ENCODE results near the gene IREB2. TPM values are rescaled to one million over a fixed set of nuclear protein-coding genes. Genes with fewer than 3 reads are reported as not detected.

The IREB2 gene
- total and polyA plus RNA-seq, 2 of the 13 experiments (the other 11 are each of a cell fraction or from before 2014, with no cell fraction given): 24.2 to 30.4 TPM

GRCh38 chr15:78394981-78395616 is 42.9 kb upstream of the IREB2 start:
- ChIA-PET POLR2A (no interaction called here), CTCF (ENCODE audit: low intra/inter-chr PET ratio, low total read pairs) (no interaction called here)
- Histone ChIP-seq H3K27me3 (ENCODE audit: control insufficient read depth in 1 of 2, insufficient read depth in 2 of 2, low read length in 2 of 2) (no peaks in the 10 kb centered on the region; a peak in 1 of 5 replicates), H3K4me1 (ENCODE audit: insufficient read depth, low read length) (peaks cover 17% of the 10 kb centered on the region), H3K27ac (ENCODE audit: extremely low read length, insufficient read depth, low read length) (no peak overlapping the region), H3K36me3 (replicated peaks in 1 of 2; ENCODE audit: control insufficient read depth in 1 of 2, insufficient read depth in 2 of 2, low read length in 2 of 2) (no peaks in the 10 kb centered on the region), H3K4me2 (ENCODE audit: low read depth, low read length) (no peak overlapping the region), H3K79me2 (ENCODE audit: insufficient read depth, low read length) (no peaks in the 10 kb centered on the region), H2AFZ (ENCODE audit: low read length) (no peak overlapping the region), H3K9me3 (ENCODE audit: low read length) (no peaks in the 10 kb centered on the region), H3K4me3 (replicated peaks in 1 of 3; ENCODE audit: insufficient read depth in 1 of 3, low read depth in 2 of 3, low read length in 3 of 3) (no peak overlapping the region), H4K20me1 (ENCODE audit: insufficient read depth, low read length) (no peaks in the 10 kb centered on the region), H3K9ac (ENCODE audit: insufficient read depth, low read depth, low read length) (no peak overlapping the region)
- no peak for ATAC-seq
- in situ Hi-C loops (cut with HindIII; ENCODE audit: extremely low pct_ligation_motif_present, low pct_unique_long_range_greater_than_20kb): no loop called here
- TF ChIP-seq KDM6A (CRISPR knock-in tag; IDR thresholded peaks at IDR 0.05; ENCODE audit: low read depth): no peak
- TF ChIP-seq MTERF4 (CRISPR knock-in tag; IDR thresholded peaks at IDR 0.05): no peak
- TF ChIP-seq SMARCE1 (IDR thresholded peaks at IDR 0.05; ENCODE audit: borderline replicate concordance): no peak
- no peak for TF ChIP-seq HDAC6 (IDR thresholded peaks at IDR 0.05; ENCODE audit: low read depth, low read length)
- TF ChIP-seq ZNF317 (CRISPR knock-in tag; IDR thresholded peaks at IDR 0.05): no peak
- TF ChIP-seq ELF4 (CRISPR knock-in tag; IDR thresholded peaks at IDR 0.05; ENCODE audit: borderline replicate concordance): no peak
- TF ChIP-seq CSRNP2 (CRISPR knock-in tag; conservative IDR thresholded peaks at IDR 0.05; ENCODE audit: low read depth): no peak
- TF ChIP-seq ZNF33B (CRISPR knock-in tag; IDR thresholded peaks at IDR 0.05): no peak
- TF ChIP-seq ZNF777 (CRISPR knock-in tag; IDR thresholded peaks at IDR 0.05): no peak
- TF ChIP-seq CBX1 (IDR thresholded peaks at IDR 0.05; ENCODE audit: low read depth): no peak
- no peak for TF ChIP-seq GABPB1 (CRISPR knock-in tag; IDR thresholded peaks at IDR 0.05)
- TF ChIP-seq ZSCAN9 (CRISPR knock-in tag; IDR thresholded peaks at IDR 0.05; ENCODE audit: borderline replicate concordance): no peak
- no peak for TF ChIP-seq ZNF567 (CRISPR knock-in tag; IDR thresholded peaks at IDR 0.05; ENCODE audit: borderline replicate concordance)
- no peak for TF ChIP-seq RBM39 (IDR thresholded peaks at IDR 0.05; ENCODE audit: low read depth, low read length, poor library complexity, severe bottlenecking)
- TF ChIP-seq RBFOX2 (IDR thresholded peaks at IDR 0.05; ENCODE audit: low read depth, low read length): no peak
- no peak for TF ChIP-seq NFE2 (CRISPR knock-in tag; IDR thresholded peaks at IDR 0.05)
- no peak for TF ChIP-seq HES4 (CRISPR knock-in tag; IDR thresholded peaks at IDR 0.05; ENCODE audit: borderline replicate concordance)
- 82% methylated on average over 10 of the region's 13 CpGs for WGBS (ENCODE audit: low lambda C conversion rate)
- DNase-seq (ENCODE audit: low spot score): no peak
- intact Hi-C loops (cut with micrococcal nuclease; ENCODE audit: unreplicated experiment): loop anchor here (10.0 kb wide), 1 partner anchor 50 kb away; the partner anchor contains the start of gene CRABP1
- BruUV-seq (replicated peaks): no TSS peak
- FAIRE-seq: no peak

Data from HepG2 (cell line).